GM21723 (cell line): ENCODE results near the gene CYGB.
"Not testable (repeated sequence)": the region's sequence is repeated elsewhere in the genome, so short reads cannot be mapped to it uniquely, and the experiment has no call there.

ENCODE experiments used
- ATAC-seq: cut with Tn5 transposase; IDR thresholded peaks from one replicate; pipeline ENCODE4 v1.9.1; 2021; ENCODE audit warnings: mild to moderate bottlenecking, moderate library complexity; ENCODE audit not compliant: unreplicated experiment

The CYGB gene

GRCh38 chr17:76567634-76568432 lies 30.3 kb upstream of the CYGB start:
- no peak for ATAC-seq

GRCh38 chr17:76566988-76567431 lies 29.5 kb upstream of the CYGB start:
- no peak for ATAC-seq

- no peak for ATAC-seq
Measured at GRCh38 chr17:76566613-76566943, 29.1 kb upstream of the CYGB start.

- no peak for ATAC-seq
Measured at GRCh38 chr17:76565728-76566612, 28.5 kb upstream of the CYGB start.

GRCh38 chr17:76564991-76565727 lies 27.6 kb upstream of the CYGB start:
- not testable (repeated sequence) for ATAC-seq

GRCh38 chr17:76563359-76563758 lies 25.9 kb upstream of the CYGB start:
- not testable (repeated sequence) for ATAC-seq

- no peak for ATAC-seq
Measured at GRCh38 chr17:76562734-76563148, 25.2 kb upstream of the CYGB start.

DNA sequence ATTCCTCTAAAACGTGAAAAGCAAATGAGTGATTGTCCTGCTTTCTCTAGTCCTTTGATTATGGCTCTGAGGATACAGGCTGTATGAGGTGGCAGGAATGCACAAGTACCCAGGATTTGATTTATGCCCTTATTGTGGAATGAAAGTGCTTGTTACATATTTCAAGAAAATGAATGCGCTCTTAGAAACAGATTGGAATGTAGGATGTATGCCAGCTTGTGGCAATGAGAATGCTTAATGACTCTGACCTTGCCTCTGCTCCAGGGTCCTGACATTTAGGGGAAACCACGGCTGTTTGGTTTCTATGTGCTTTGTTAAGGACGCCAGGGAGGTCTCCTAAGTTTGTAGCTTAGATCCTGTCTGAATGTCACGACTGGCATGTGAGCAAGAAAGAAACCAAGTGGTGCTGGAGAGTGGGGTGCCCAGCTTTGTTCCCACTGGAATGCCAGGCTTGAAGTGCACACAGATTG lies 24.3 kb upstream of the CYGB start:
- no peak for ATAC-seq

- ATAC-seq = no peak
Measured at GRCh38 chr17:76561332-76561731, 23.8 kb upstream of the CYGB start.

DNA sequence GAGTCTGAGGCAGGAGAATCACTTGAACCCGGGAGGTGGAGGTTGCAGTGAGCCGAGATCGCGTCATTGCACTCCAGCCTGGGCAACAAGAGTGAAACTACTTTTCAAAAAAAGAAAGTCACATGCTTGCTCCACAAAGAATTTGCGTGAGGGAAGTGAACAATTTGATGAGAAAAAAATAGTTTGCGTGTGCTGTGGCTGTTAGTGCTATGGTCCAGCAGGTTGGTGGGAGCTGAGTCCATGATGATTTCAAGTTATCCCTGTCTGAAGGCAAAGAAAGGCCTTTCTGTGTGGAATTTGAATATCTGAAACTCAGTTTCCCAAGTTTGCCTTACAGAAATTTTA lies 23.3 kb upstream of the CYGB start:
- ATAC-seq = no peak

DNA sequence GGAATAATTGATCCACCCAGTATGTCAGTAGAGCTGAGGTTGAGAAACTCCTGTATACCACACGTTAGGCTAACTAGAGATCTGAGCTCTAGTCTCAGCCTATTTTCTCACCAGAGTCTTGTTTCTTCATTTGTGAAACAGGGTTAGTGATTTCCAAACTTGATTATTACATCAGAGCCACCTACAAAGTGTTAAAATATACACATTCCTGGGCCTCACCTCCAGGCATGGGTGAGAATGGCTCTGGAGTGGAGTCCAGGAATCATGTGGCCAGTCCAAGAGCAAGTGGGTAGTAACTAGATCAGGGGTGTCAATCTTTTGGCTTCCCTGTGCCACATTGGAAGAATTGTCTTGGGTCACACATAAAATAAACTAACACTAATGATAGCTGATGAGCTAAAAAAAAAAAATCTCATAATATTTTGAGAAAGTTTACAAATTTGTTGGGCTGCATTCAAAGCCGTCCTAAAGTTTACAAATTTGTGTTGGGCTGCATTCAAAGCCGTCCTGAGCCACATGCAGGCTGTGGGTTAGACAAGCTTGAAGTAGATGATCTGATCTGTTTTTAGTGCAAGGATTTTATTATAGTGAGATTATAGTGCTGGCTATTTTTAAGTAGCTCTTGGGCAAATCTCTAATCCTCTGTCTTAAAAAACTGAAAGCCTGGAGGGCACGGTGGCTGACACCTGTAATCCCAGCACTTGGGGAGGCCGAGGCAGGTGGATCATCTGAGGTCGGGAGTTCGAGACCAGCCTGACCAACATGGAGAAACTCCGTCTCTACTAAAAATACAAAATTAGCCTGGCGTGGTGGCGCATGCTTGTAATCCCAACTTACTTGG lies 22.7 kb upstream of the CYGB start:
- no peak for ATAC-seq

GRCh38 chr17:76559460-76559859 lies 22.0 kb upstream of the CYGB start:
- not testable (repeated sequence) for ATAC-seq

- ATAC-seq = no peak
Measured at GRCh38 chr17:76558198-76559095, 20.9 kb upstream of the CYGB start.

- peak; percentile 75 for ATAC-seq
Measured at GRCh38 chr17:76557368-76558197, 20.1 kb upstream of the CYGB start.

DNA sequence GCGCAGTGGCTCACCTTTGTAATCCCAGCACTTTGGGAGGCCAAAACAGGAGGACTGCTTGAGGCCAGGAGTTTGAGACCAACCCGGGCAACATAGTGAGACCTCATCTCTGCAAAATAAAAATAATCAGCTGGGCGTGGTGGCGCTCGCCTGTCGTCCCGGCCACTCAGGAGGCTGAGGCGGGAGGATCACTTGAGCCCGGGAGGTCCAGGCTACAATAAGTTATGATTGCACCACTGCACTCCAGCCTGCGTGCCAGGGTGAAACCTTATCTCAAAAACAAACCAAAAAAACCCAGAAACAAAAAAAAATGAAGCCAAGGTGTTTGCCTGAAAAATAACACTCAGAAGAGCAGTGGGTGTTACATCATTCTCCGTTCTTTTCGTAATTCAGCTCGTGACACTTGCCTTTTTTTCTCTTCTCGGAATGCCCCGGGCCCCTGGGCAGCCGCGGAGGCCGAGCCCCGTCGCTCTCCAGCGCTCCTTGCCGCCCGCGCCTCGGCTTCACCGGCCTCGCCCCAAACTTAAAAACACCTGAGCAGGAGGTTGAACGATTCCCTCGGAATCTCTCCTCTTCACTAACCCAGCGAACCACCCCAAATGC lies 19.4 kb upstream of the CYGB start:
- peak; percentile 24 for ATAC-seq

DNA sequence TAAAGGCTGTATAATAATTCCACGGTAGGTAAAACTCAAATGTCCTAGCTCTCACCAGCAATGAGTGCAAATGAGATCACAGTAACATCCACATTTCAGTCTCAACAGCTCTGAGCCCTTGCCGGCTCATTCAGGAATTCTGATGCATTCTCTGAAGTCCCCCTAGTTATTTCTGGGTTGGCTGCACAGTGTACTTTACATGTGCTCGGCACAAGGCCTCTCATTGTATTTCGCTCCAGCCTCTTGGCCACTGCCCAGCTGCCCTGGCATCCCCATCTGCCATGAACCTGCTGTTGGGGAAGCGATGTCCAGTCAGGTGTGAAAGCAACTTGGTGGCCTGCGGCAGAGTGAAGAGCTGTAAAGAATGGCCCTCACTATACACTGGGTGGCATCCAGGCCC lies 16.6 kb upstream of the CYGB start:
- ATAC-seq = no peak

- ATAC-seq = no peak
Measured at GRCh38 chr17:76553178-76553908, 15.8 kb upstream of the CYGB start.
